ENCODE results near the gene CACNA2D1.

DNA sequence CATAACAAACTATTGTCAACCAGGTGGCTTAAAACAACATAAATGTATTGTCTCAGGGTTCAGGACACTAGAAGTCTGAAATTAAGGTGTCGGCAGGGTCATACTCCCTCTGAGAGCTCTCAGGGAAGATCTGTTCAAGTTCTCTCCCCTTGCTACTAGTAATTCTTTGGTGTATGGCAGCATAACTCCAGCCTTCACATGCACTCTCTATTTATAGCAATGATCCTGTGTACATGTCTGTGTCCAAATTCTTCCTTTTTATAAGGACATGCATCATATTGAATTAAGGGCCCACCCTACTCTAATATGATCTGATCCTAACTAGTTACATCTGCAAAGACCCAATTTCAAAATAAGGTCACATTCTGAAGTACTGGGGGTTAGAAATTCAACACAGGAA, 27.2 kb downstream of the CACNA2D1 start:
- TF ChIP-seq, protein P1, sequence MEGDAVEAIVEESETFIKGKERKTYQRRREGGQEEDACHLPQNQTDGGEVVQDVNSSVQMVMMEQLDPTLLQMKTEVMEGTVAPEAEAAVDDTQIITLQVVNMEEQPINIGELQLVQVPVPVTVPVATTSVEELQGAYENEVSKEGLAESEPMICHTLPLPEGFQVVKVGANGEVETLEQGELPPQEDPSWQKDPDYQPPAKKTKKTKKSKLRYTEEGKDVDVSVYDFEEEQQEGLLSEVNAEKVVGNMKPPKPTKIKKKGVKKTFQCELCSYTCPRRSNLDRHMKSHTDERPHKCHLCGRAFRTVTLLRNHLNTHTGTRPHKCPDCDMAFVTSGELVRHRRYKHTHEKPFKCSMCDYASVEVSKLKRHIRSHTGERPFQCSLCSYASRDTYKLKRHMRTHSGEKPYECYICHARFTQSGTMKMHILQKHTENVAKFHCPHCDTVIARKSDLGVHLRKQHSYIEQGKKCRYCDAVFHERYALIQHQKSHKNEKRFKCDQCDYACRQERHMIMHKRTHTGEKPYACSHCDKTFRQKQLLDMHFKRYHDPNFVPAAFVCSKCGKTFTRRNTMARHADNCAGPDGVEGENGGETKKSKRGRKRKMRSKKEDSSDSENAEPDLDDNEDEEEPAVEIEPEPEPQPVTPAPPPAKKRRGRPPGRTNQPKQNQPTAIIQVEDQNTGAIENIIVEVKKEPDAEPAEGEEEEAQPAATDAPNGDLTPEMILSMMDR (IDR thresholded peaks at IDR 0.05), result no peak
- no peak for TF ChIP-seq POLR2A (IDR thresholded peaks at IDR 0.05)
